ENCODE data around the gene ANKRD37.

Gene ANKRD37

GRCh38 chr4:185378264-185378663 is 18.4 kb upstream of the ANKRD37 start:
- no peak for DNase-seq (ENCODE audit: low read depth)
- no peak overlapping the region for H3K4me3 ChIP-seq (ENCODE audit: control insufficient read depth, low read depth, low read length)
- TF ChIP-seq, protein P1, sequence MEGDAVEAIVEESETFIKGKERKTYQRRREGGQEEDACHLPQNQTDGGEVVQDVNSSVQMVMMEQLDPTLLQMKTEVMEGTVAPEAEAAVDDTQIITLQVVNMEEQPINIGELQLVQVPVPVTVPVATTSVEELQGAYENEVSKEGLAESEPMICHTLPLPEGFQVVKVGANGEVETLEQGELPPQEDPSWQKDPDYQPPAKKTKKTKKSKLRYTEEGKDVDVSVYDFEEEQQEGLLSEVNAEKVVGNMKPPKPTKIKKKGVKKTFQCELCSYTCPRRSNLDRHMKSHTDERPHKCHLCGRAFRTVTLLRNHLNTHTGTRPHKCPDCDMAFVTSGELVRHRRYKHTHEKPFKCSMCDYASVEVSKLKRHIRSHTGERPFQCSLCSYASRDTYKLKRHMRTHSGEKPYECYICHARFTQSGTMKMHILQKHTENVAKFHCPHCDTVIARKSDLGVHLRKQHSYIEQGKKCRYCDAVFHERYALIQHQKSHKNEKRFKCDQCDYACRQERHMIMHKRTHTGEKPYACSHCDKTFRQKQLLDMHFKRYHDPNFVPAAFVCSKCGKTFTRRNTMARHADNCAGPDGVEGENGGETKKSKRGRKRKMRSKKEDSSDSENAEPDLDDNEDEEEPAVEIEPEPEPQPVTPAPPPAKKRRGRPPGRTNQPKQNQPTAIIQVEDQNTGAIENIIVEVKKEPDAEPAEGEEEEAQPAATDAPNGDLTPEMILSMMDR (conservative IDR thresholded peaks at IDR 0.05; ENCODE audit: control insufficient read depth, insufficient read depth, low read depth, low read length), result no peak

DNA sequence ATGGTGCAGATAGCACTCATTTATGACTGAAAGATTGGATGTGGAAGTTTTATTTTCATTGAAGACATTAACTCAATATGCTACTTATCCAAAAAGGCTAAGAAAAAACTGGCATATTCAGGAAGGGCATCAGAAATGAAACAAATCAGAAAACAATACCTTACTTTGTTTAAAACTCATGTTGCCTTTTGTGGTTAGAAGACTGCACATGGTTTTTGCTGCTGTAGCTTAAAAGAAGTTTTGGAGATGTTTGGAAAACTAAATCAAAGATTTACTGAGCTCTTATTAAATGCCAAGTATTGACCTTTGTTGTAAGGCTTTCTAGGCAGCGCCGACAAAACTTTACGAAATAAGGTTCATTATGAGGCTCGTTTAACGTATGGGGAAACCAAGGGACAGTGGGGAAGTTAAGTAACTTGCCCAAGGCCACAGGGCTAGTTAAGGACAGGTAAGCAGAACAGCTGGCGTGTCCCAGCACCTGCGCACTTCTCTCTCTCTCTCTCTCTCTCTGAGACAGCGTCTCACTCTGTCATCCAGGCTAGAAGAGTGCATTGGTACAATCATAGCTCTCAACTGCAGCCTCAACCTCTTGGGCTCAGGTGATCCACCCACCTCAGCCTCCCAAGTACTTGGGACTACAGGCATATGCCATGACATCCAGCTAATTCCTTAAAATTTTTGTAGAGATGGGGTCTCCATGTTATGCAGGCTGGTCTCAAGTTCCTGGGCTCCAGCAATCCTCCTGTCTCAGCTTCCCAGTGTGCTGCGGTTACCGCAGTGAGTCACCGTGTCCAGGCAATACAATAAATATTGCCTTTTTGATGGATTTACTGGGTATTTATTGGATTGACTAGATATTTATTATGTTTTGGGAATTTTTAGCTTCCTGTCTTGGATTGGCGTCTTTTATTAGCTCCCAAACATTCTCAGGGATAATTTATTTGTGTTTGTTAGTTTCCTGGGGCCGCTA is 17.0 kb upstream of the ANKRD37 start:
- DNase-seq (ENCODE audit: low read depth), result no peak
- H3K4me3 ChIP-seq (ENCODE audit: control insufficient read depth, low read depth, low read length), result no peak overlapping the region

GRCh38 chr4:185380320-185380719 is 16.3 kb upstream of the ANKRD37 start:
- no peak overlapping the region for H3K4me3 ChIP-seq (ENCODE audit: control insufficient read depth, low read depth, low read length)
- TF ChIP-seq, protein P1 (conservative IDR thresholded peaks at IDR 0.05; ENCODE audit: control insufficient read depth, insufficient read depth, low read depth, low read length), result no peak
- no peak for DNase-seq (ENCODE audit: low read depth)

More for the DNA sequence above, 17.0 kb upstream of the ANKRD37 start:
- TF ChIP-seq, protein P1 (conservative IDR thresholded peaks at IDR 0.05; ENCODE audit: control insufficient read depth, insufficient read depth, low read depth, low read length), result no peak

- TF ChIP-seq, protein P1 (conservative IDR thresholded peaks at IDR 0.05; ENCODE audit: control insufficient read depth, insufficient read depth, low read depth, low read length), result no peak
- no peak overlapping the region for H3K4me3 ChIP-seq (ENCODE audit: control insufficient read depth, low read depth, low read length)
- peak; percentile 37 for DNase-seq (ENCODE audit: low read depth)
Measured at GRCh38 chr4:185381288-185382196, 15.1 kb upstream of the ANKRD37 start.

GRCh38 chr4:185382754-185383153 is 13.9 kb upstream of the ANKRD37 start:
- no peak overlapping the region for H3K4me3 ChIP-seq (ENCODE audit: control insufficient read depth, low read depth, low read length)
- no peak for DNase-seq (ENCODE audit: low read depth)
- TF ChIP-seq, protein P1 (conservative IDR thresholded peaks at IDR 0.05; ENCODE audit: control insufficient read depth, insufficient read depth, low read depth, low read length), result no peak

DNA sequence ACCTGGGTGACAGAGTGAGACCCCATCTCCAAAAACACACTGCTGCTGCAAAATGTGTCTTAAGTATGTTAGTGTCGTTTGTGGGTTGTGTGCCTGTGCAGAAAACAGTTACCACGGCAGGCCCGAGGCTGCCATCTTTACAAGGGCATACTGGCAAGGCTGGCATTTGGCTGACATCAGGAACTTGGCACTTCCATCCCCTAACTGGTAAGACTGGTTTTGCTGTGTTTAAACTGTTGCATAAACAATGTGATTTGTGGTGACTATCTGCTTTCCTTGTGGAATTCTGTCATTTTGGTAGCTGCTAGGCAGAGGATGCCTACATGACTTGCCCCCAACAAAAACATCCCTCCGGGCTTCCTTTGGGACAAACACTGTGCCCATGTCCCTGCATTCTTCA is 13.2 kb upstream of the ANKRD37 start:
- no peak overlapping the region for H3K4me3 ChIP-seq (ENCODE audit: control insufficient read depth, low read depth, low read length)
- TF ChIP-seq, protein P1 (conservative IDR thresholded peaks at IDR 0.05; ENCODE audit: control insufficient read depth, insufficient read depth, low read depth, low read length), result no peak
- no peak for DNase-seq (ENCODE audit: low read depth)
